Gastrocnemius medialis (tissue), 4 donors: ENCODE measurements around the gene WDR62. TPM values are rescaled to one million over a fixed set of nuclear protein-coding genes. Genes with fewer than 3 reads are reported as not detected.

Experiments used
- ATAC-seq, 2 donors: fragments of 150-250 bp; one replicate each; pipeline ENCODE4 v1.9.1; 2016
- DNase-seq, 2 donors: peaks; one replicate each; pipeline ENCODE4 v3.0.0-alpha.2; 2019
- H3K27ac ChIP-seq, 4 donors: fragments of 200-600 bp; sonication (generic); 1 replicate in 1 of 4; 2 replicates in 3 of 4; pipeline ENCODE4 v1.5.1; 2016 to 2018; ENCODE audit warnings: mild to moderate bottlenecking in 2 of 4, moderate library complexity in 1 of 4
- H3K27me3 ChIP-seq, 3 donors: fragments of 200-600 bp; sonication (generic) in 2 of 3; 1 replicate in 1 of 3; 2 replicates in 2 of 3; pipeline versions ENCODE4 v1.5.1 to v1.6.0; 2016 to 2019; ENCODE audit warnings: mild to moderate bottlenecking in 1 of 3, moderate library complexity in 1 of 3
- H3K36me3 ChIP-seq, 2 donors: fragments of 200-600 bp; sonication (generic) in 1 of 2; one replicate each; pipeline ENCODE4 v1.5.1; 2017 to 2018
- H3K4me1 ChIP-seq, 2 donors: fragments of 200-600 bp; sonication (generic) in 1 of 2; one replicate each; pipeline ENCODE4 v1.5.1; 2016 to 2017; ENCODE audit warnings: mild to moderate bottlenecking in 2 of 2
- H3K4me3 ChIP-seq, 4 donors: fragments of 200-600 bp; sonication (generic) in 3 of 4; 1 replicate in 1 of 4; 2 replicates in 3 of 4; pipeline ENCODE4 v1.5.1; 2016 to 2019; ENCODE audit warnings: mild to moderate bottlenecking in 2 of 4
- H3K9me3 ChIP-seq, 3 donors: fragments of 200-600 bp; sonication (generic) in 2 of 3; 1 replicate in 1 of 3; 2 replicates in 2 of 3; pipeline ENCODE4 v1.5.1; 2016 to 2019
- POLR2A ChIP-seq, 2 donors: fragments of 450-650 bp; IDR thresholded peaks; one replicate each; pipeline ENCODE4 v1.6.1; 2017; ENCODE audit warnings: antibody characterized with exemption in 2 of 2, mild to moderate bottlenecking in 2 of 2, moderate library complexity in 2 of 2
- in situ Hi-C, 4 donors: fragments of 200-750 bp; cut with MboI; loops; one replicate each; pipeline versions ENCODE4 v1.15.0 to v1.8.0; 2017; ENCODE audit warnings: low sequenced_read_pairs in 4 of 4
- intact Hi-C: fragments of 100-400 bp; cut with DNase I; formaldehyde crosslinking; loops from one replicate; pipeline ENCODE4 v1.15.1; 2023; ENCODE audit warnings: low total_unique reads
- total RNA-seq, 4 donors: library from RNA; depleted of rRNA; stranded (reverse); fragments of >200 nt; gene quantifications; one replicate each; pipeline versions ENCODE4 v1.1.0 to v1.2.3, GENCODE V29; 2016
- TF ChIP-seq, protein P1 (sequence below), 5 experiments: fragments of 450-650 bp in 3 of 5; fragments of 200-600 bp in 2 of 5; sonication (generic) in 2 of 5; IDR thresholded peaks in 4 of 5; conservative IDR thresholded peaks in 1 of 5; 1 replicate in 4 of 5; 2 replicates in 1 of 5; pipeline ENCODE4 v1.5.1; 2016 to 2019; ENCODE audit warnings: antibody characterized with exemption in 5 of 5, mild to moderate bottlenecking in 3 of 5, moderate library complexity in 3 of 5

Gene WDR62
- total RNA-seq, 4 donors from 2014 or later, result 0.20 to 2.1 (median 1.0) TPM

DNA sequence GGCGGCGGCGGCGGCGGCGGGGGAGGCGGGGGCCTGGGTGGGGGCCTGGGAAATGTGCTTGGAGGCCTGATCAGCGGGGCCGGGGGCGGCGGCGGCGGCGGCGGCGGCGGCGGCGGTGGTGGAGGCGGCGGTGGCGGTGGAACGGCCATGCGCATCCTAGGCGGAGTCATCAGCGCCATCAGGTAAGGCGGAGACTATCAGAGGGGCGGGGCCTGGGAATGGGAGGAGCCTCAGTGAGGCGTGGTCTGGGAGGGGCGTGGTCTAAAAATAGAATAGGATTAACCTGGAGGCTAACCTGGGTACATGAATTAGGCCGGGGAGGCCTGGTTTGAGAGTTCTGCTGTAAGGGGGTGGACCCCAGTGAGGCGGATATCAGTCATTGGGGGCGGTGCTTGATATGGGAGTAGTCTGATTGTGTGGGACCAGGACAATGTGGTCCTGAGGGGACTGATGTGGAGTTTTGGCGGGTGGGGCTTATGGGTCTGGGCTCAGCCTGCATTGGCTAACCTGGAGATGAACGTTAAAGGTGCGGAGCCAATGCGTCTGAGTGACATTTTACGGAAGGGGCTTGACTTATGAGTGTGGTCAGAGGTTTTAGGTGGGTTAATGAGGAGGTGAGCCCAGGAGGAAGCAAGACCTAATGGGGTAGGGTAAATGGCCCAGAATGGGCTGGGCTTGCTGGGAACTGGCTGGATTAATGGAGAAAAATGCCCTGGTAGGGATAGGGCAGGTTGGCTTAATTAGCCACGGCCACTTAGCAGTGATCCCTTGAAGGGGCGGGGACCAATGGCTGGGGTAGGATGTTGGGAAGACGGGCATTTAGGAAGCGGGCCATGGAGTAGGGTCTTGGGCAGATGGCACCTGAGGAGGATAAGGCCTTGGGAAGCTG, 86.6 kb downstream of the WDR62 start:
- Histone ChIP-seq H3K27me3 (no peaks in the 10 kb centered on the region), H3K27ac (peak overlapping the region; percentile 97 to 100 (median 98)), H3K9me3 (no peaks in the 10 kb centered on the region), H3K4me1 (peaks cover 12 to 23% of the 10 kb centered on the region in 2 donors), H3K36me3 (peaks cover 6 to 40% of the 10 kb centered on the region in 2 donors), H3K4me3 (peak overlapping the region; percentile 90 to 97 (median 92))
- TF ChIP-seq POLR2A (IDR thresholded peaks at IDR 0.05), result peak; percentile 73 to 74
- TF ChIP-seq, protein P1, sequence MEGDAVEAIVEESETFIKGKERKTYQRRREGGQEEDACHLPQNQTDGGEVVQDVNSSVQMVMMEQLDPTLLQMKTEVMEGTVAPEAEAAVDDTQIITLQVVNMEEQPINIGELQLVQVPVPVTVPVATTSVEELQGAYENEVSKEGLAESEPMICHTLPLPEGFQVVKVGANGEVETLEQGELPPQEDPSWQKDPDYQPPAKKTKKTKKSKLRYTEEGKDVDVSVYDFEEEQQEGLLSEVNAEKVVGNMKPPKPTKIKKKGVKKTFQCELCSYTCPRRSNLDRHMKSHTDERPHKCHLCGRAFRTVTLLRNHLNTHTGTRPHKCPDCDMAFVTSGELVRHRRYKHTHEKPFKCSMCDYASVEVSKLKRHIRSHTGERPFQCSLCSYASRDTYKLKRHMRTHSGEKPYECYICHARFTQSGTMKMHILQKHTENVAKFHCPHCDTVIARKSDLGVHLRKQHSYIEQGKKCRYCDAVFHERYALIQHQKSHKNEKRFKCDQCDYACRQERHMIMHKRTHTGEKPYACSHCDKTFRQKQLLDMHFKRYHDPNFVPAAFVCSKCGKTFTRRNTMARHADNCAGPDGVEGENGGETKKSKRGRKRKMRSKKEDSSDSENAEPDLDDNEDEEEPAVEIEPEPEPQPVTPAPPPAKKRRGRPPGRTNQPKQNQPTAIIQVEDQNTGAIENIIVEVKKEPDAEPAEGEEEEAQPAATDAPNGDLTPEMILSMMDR (IDR thresholded peaks at IDR 0.05 in 4 of 5, conservative IDR thresholded peaks at IDR 0.05 in 1 of 5), result no peak
- DNase-seq, result peak; percentile 80 to 90
- in situ Hi-C loops (loop anchor here in 1 of 4 donors (25.0 kb wide), 1 partner anchor 379 kb away; the partner anchor contains the start of genes HSPB6 and PROSER3), intact Hi-C loops (loop anchor here (2.0 kb wide), 1 partner anchor 26 kb away; the partner anchor contains the start of genes POLR2I and TBCB)
- ATAC-seq, result peak; percentile 73 to 81

DNA sequence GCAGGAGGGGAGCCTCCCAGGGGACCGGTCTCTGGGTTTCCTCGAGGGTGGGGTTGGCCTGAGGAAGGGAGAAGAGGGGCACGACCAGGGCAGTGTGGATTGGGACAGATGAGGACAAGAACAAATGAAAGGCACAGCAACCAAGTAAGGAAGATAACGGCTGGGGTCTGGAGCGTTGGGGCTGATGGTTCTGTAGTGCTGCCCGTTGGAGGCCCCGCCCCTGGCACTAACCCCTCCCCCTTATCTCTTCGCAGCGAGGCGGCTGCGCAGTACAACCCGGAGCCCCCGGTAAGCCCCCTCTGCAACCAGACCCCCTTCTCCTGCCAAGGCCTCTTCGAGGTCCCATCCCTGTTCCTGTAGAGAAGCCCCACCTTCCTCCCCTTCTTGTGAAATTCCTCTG, 87.3 kb downstream of the WDR62 start:
- peak overlapping the region; percentile 97 to 100 (median 98) for H3K27ac ChIP-seq
- DNase-seq, result no peak
- peaks cover 6 to 47% of the 10 kb centered on the region in 2 donors for H3K36me3 ChIP-seq
- no peaks in the 10 kb centered on the region for H3K27me3 ChIP-seq
- no peak overlapping the region for H3K4me3 ChIP-seq
- peaks cover 12 to 16% of the 10 kb centered on the region in 2 donors for H3K4me1 ChIP-seq
- ATAC-seq, result no peak
- in situ Hi-C loops, result loop anchor here in 1 of 4 donors (25.0 kb wide), 1 partner anchor 380 kb away; the partner anchor contains the start of genes HSPB6 and PROSER3
- TF ChIP-seq, protein P1 (IDR thresholded peaks at IDR 0.05 in 4 of 5, conservative IDR thresholded peaks at IDR 0.05 in 1 of 5), result no peak
- intact Hi-C loops, result no loop called here
- H3K9me3 ChIP-seq, result no peaks in the 10 kb centered on the region

GRCh38 chr19:36142496-36142895, 87.8 kb downstream of the WDR62 start:
- Histone ChIP-seq H3K27me3 (no peaks in the 10 kb centered on the region), H3K36me3 (peaks cover 6 to 52% of the 10 kb centered on the region in 2 donors), H3K27ac (peak overlapping the region in 2 of 4 donors; percentile 98 to 99), H3K4me3 (no peak overlapping the region), H3K9me3 (no peaks in the 10 kb centered on the region), H3K4me1 (peaks cover 12% of the 10 kb centered on the region in 2 donors)
- no peak for TF ChIP-seq POLR2A (IDR thresholded peaks at IDR 0.05)
- TF ChIP-seq, protein P1 (IDR thresholded peaks at IDR 0.05 in 4 of 5, conservative IDR thresholded peaks at IDR 0.05 in 1 of 5), result no peak
- ATAC-seq (no peak), DNase-seq (no peak)
- in situ Hi-C loops, result loop anchor here in 1 of 4 donors (25.0 kb wide), 1 partner anchor 380 kb away; the partner anchor contains the start of genes HSPB6 and PROSER3
- intact Hi-C loops, result no loop called here

DNA sequence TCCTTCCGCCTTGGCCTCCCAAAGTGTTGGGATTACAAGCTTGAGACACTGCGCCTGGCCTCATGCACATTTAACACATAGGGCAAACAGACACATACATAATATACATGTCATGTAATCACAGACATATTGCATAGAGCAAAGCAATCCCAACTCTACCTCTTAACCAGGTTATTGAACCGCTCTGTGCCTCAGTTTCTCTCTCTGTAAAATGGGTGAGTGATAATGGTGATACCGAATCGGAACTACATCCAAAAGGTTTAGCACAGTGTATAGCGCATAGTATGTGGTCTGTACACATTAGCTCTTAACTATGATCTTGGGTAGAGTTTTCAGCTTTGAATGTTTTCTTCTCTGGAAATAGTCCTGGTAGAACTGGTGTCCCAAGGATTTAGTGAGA, 89.9 kb downstream of the WDR62 start:
- intact Hi-C loops, result no loop called here
- DNase-seq (no peak), ATAC-seq (no peak)
- Histone ChIP-seq H3K9me3 (no peaks in the 10 kb centered on the region), H3K4me3 (no peak overlapping the region), H3K36me3 (peaks cover 6 to 73% of the 10 kb centered on the region in 2 donors), H3K27me3 (no peaks in the 10 kb centered on the region), H3K27ac (no peak overlapping the region), H3K4me1 (peaks cover 8% of the 10 kb centered on the region in 2 donors)
- TF ChIP-seq POLR2A (IDR thresholded peaks at IDR 0.05), result no peak
- TF ChIP-seq, protein P1 (IDR thresholded peaks at IDR 0.05 in 4 of 5, conservative IDR thresholded peaks at IDR 0.05 in 1 of 5), result no peak
- in situ Hi-C loops, result loop anchor here in 1 of 4 donors (25.0 kb wide), 1 partner anchor 382 kb away; the partner anchor contains the start of genes HSPB6 and PROSER3
